HUES48 (cell line): ENCODE data around the gene BASP1.
A peak's percentile ranks its signal among the peaks of the same experiment; 100 is the strongest.

Experiments
- H3K27ac ChIP-seq: one replicate; pipeline ENCODE4 v1.7.0; 2013; ENCODE audit warnings: low read depth, low read length, inconsistent platforms
- H3K27me3 ChIP-seq: 2 replicates; pipeline ENCODE4 v1.6.1; 2013; ENCODE audit warnings: mild to moderate bottlenecking, low read length; ENCODE audit not compliant: control insufficient read depth, insufficient read depth
- H3K36me3 ChIP-seq: 2 replicates; pipeline ENCODE4 v1.6.1; 2013; ENCODE audit warnings: low read length; ENCODE audit not compliant: control insufficient read depth, insufficient read depth
- H3K4me1 ChIP-seq: 2 replicates; pipeline ENCODE4 v1.6.1; 2013; ENCODE audit warnings: mild to moderate bottlenecking, low read length; ENCODE audit not compliant: control insufficient read depth, insufficient read depth
- H3K4me3 ChIP-seq: 2 replicates; pipeline ENCODE4 v1.5.1; 2013; ENCODE audit warnings: mild to moderate bottlenecking, low read depth, low read length
- H3K9ac ChIP-seq: 2 replicates; pipeline ENCODE4 v1.6.1; 2013; ENCODE audit warnings: mild to moderate bottlenecking, low read depth, low read length, moderate library complexity
- H3K9me3 ChIP-seq: 2 replicates; pipeline ENCODE4 v1.6.1; 2013; ENCODE audit warnings: low read length; ENCODE audit not compliant: control insufficient read depth, insufficient read depth

BASP1 gene

DNA sequence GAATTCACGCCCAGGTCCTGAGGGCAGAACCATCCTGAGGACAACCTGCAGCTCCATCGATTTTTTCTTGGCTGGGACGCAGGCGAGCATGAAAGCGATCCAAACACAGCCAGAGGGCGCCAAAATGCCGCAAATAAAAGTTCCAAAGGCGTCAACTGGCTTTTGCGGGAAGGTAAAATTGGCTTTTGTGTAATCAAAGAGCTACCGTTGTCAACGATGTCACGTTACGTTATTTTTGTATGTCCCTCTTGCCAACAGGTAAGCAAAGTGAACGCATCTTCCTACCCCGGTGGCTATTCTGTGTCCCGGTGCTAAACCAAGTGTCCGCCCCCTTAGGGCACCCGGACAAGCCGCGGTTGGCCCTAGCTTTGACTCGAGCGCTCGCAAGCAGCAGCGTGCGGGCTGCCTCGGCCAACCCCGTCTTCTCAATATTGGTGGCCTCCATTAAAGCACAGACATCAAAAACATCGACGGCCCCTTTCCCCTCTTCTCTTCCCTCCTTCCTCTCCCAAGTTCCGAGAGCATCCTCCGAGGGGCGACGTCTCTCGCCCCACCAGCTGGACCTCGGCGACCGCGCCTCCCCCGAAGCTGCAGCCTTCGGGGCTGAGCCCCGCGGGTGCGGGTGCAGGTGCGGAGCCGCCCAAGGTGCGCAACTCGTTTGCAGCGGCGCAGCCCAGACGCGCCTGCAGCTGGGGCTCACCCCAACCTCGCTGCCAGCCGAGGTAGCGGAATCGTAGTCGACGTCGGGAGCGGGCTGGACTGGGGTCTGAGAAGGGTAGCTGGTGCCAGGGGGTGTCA lies 1.1 kb upstream of the BASP1 start:
- peak overlapping the region; percentile 72 for H3K4me3 ChIP-seq
- no peaks in the 10 kb centered on the region for H3K9me3 ChIP-seq
- H3K36me3 ChIP-seq, result peaks cover 14% of the 10 kb centered on the region
- H3K27ac ChIP-seq, result peak overlapping the region; percentile 32
- H3K4me1 ChIP-seq, result peaks cover 56% of the 10 kb centered on the region
- no peaks in the 10 kb centered on the region for H3K27me3 ChIP-seq
- 0 out of 2 replicates have a peak overlapping the region, but pooled peaks have one; percentile 13 for H3K9ac ChIP-seq

DNA sequence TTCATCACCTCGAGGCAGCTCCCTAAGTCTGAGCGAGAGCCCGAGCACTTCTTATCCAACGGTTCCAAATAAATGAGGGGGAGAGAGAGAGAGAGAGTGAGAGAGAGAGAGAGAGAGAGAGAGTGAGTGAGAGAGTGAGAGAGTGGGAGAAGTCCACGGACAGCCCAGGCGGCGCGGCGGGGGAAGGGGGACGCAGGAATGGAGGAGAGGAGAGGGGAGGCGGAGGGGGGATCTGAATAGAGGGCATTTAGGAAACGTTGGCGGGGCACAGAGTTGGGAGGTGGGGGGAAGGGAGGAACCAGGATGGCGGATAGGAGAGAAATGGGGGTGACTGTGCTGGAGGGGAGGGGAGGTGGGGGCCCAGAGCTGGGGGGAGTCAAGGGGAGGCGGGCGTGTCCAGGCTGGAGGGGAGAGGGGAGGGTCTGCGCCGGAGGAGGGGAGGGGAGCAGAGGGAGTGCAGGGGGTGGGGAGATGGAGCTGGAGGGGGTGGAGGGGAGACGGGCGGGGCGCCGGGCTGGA lies 398 bp upstream of the BASP1 start:
- peak overlapping the region; percentile 32 for H3K27ac ChIP-seq
- peaks cover 58% of the 10 kb centered on the region for H3K4me1 ChIP-seq

DNA sequence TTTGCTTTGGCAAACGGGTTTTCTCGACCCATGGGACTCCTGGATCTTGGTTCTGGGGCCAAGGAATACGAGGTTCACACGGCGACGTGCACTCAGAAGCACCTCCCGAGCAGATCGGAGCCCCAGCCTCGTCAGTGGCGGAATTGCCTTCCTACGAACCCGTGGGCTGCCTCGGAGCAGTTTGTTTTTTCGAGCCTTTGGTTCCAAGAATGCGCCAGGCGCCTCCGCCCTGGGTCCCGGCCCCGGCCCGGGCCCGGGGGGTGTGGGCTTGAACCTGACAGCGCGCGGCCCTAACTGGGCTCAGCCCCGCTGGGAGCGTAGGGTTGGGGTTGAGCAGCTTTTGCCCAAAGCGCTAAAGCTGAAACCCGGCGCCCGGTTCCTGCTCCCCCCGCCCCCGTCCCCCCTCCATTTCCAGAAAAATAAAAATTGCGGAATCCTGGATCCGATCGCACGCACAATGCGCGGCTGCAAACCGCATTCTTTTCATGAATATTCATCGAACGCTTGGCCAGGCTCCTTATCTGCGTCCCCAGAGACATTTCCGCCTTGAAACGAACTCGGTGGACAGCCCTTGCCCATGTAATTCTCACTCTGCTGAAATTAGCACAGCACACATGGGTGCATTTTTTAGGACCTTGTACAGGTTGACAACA lies 1.0 kb downstream of the BASP1 start:
- no peaks in the 10 kb centered on the region for H3K27me3 ChIP-seq
- H3K36me3 ChIP-seq, result peaks cover 20% of the 10 kb centered on the region
- peak overlapping the region; percentile 72 for H3K9ac ChIP-seq
- peaks cover 68% of the 10 kb centered on the region for H3K4me1 ChIP-seq
- no peaks in the 10 kb centered on the region for H3K9me3 ChIP-seq
- peak overlapping the region; percentile 96 for H3K4me3 ChIP-seq
- peak overlapping the region; percentile 77 for H3K27ac ChIP-seq

More for the DNA sequence above, 398 bp upstream of the BASP1 start:
- Histone ChIP-seq H3K4me3 (peak overlapping the region; percentile 72), H3K27me3 (no peaks in the 10 kb centered on the region), H3K36me3 (peaks cover 14% of the 10 kb centered on the region), H3K9ac (0 out of 2 replicates have a peak overlapping the region, but pooled peaks have one; percentile 13), H3K9me3 (no peaks in the 10 kb centered on the region)

DNA sequence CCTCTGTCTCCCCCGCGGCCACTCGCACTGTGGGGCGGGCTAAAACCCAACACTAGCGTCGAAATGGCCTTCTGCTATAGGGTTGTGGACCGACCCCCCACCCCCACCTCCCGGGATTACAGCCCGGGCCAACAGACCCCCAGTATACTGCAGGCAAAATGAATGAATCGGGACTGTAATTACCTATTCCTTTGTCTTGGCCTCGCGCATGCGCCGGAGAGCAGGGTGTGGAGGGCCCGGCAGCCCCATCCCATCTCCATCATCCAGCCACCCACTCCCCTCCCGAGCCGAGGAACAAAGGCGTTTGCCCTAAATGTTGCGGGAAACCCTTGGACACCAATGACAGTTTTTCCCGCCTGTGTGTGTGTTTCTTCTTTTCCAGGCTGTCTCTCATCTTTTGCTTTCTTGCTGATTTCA lies 1.6 kb downstream of the BASP1 start:
- peak overlapping the region; percentile 72 for H3K9ac ChIP-seq
- peaks cover 68% of the 10 kb centered on the region for H3K4me1 ChIP-seq
- H3K9me3 ChIP-seq, result no peaks in the 10 kb centered on the region
- no peaks in the 10 kb centered on the region for H3K27me3 ChIP-seq
- peaks cover 20% of the 10 kb centered on the region for H3K36me3 ChIP-seq
- H3K27ac ChIP-seq, result peak overlapping the region; percentile 77
- H3K4me3 ChIP-seq, result peak overlapping the region; percentile 96

DNA sequence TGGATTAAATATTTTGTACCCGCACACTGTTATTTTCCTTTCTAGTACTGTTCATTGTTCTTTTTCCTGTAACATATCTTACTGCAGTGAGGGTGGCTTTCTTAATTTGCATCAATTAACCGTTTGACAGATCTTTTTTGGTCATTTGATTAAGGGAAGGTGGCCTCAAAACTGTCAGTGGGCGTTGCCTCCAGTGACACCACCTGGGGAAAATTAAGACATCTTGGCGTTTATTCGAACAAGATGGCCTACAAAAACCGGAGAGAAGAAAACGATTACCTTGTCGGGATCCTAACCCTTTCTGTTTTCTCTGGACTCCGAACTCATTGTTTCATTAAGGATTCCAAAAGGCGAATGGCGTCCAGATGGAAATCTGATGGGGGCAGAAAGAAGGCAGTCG lies 2.0 kb downstream of the BASP1 start:
- Histone ChIP-seq H3K36me3 (peaks cover 20% of the 10 kb centered on the region), H3K27me3 (no peaks in the 10 kb centered on the region), H3K9me3 (no peaks in the 10 kb centered on the region), H3K27ac (peak overlapping the region; percentile 31), H3K4me3 (peak overlapping the region; percentile 96), H3K9ac (peak overlapping the region; percentile 72), H3K4me1 (peaks cover 68% of the 10 kb centered on the region)

DNA sequence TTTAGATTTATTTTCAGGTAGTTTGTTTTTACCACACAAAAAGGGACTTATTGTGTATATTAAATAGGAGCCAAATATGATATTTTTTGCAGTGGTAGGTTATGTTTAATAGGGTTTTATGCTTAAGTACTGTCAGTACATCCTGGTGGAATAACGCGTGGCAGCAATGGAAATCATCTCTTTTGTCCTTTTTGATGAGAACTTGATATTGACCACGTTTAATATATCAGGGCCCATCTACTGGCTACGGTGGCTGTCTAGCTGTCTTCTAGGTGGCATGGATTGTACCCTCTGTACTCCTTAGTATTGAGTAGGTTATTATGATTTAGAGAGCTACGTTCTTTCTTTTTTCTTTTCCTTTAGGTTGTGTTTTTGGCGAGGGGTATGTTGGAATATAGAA lies 2.6 kb downstream of the BASP1 start:
- Histone ChIP-seq H3K27ac (no peak overlapping the region), H3K27me3 (no peaks in the 10 kb centered on the region), H3K4me1 (peaks cover 69% of the 10 kb centered on the region), H3K4me3 (peak overlapping the region; percentile 96), H3K9ac (no peak overlapping the region), H3K36me3 (peaks cover 25% of the 10 kb centered on the region), H3K9me3 (no peaks in the 10 kb centered on the region)

DNA sequence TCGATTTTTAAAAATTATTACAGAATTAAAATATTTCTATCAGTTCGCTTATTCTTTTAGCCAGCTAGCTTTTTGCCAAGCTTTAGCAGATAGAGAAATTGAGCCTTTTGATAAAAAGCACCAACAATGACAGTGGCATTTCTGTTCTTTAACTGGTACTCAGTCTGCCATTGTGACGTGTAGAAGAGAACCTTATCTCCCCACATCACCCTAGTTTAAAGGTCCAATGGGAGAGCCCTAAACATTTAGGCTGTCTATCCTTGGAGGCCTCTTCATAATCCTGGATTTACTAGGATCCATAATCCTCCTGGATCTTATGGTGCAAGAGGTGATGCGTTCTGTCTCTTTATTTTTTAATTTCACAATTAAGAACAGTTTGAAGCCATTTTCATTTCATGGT lies 3.0 kb downstream of the BASP1 start:
- peaks cover 69% of the 10 kb centered on the region for H3K4me1 ChIP-seq
- peaks cover 26% of the 10 kb centered on the region for H3K36me3 ChIP-seq
- no peak overlapping the region; the same call in 1 of the 2 replicates for H3K4me3 ChIP-seq

DNA sequence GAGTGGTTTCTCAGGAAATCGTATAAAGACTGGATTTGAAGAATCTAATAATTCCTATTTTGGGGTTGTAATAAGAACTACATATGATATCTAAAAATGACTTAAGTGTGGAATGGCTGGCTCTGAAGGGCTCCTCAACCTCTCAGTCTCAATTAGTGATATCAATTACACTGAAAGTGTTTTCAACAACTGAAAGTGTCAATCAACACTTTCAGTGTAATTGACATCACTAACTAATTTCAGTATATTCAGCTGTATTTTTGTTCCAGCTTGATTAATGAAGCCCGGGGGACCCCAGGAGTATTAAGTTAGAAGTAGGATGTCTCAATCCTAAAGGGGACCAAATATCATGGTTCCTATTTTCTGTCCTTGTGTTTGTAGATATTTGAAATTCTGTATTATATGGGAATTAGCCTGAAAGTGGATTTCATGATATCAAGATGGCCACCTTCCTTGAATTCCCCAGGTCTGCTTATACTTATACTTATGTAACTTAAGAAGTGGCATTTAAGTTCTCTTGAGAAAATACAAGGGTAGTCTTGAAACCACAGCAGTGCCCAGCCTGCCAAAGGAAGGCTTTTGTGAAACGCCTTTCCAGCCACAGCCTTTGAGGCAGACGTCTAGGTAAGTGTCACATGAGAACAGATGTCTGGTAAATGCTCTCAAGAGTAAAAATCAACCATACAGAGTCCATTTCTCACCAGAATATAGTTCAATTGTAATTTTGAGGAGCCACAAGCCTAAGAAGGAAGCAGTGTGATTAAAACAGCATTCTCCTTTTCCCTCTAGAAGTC lies 4.6 kb downstream of the BASP1 start:
- Histone ChIP-seq H3K27me3 (no peaks in the 10 kb centered on the region), H3K9me3 (no peaks in the 10 kb centered on the region), H3K4me1 (peaks cover 65% of the 10 kb centered on the region), H3K4me3 (0 out of 2 replicates have a peak overlapping the region, but pooled peaks have one; percentile 22), H3K9ac (no peak overlapping the region; the same call in 1 of the 2 replicates), H3K36me3 (peaks cover 26% of the 10 kb centered on the region), H3K27ac (peak overlapping the region; percentile 46)

More for the DNA sequence above, 3.0 kb downstream of the BASP1 start:
- no peaks in the 10 kb centered on the region for H3K9me3 ChIP-seq
- H3K9ac ChIP-seq, result no peak overlapping the region
- H3K27me3 ChIP-seq, result no peaks in the 10 kb centered on the region
- H3K27ac ChIP-seq, result no peak overlapping the region

DNA sequence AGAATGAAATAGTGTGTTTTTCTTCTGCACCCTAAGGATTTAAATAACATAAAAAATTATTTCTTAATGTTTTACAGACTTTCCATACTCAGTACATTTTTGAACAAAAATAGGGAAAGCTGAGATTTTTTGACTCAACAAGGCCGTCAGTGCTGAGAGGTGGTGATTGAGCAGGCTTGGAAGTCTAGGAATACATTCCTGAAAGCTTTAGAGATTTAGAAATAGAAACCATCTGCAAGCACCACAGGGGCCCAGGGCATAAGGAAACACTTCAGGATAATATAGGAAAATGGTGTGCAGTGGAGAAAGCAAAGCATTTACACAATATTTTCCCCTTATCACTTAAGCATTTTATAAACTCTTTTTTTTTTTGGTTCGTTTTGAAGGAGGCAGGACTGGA lies 5.2 kb downstream of the BASP1 start:
- Histone ChIP-seq H3K27me3 (no peaks in the 10 kb centered on the region), H3K36me3 (peaks cover 26% of the 10 kb centered on the region), H3K4me1 (peaks cover 65% of the 10 kb centered on the region), H3K4me3 (peak overlapping the region; percentile 37; the same call in 1 of the 2 replicates), H3K9me3 (no peaks in the 10 kb centered on the region), H3K9ac (no peak overlapping the region; the same call in 1 of the 2 replicates), H3K27ac (peak overlapping the region; percentile 83)

DNA sequence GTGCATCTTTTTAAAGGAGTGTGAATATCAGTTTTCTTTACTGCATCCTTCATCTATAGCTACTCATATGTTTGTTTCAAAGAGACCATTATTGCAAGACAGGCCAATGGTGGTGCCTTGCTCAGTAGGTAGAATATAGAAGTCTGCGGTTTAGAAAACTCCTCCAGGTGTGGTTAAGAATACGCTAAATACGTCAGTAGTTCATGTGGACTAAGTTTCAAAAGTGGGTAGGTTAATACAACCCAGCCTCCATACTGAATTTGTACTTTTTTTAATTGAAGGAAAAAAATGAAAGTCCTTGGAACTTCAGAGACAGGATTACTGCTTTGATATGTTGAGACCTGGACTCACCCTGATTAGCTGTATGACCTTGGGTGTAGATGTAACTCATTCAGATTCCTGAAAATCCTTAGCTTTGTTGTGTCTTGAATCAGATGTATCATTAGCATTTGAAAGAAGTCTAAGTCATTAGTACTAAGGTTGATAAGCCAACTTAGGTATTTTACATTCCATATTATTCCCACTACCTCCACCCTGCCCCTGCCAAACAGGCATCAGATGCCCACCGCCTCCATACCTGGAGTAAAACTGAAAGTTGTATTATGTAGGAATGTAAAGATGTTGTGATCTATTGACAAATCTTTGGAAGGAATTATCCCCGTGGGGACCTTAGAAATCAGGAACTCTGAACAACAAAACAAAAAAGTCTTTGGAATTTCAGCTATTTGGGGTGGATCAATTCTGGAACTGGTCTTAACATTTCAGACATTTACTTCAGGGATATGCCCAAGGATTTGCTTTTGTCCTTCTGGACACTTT lies 6.1 kb downstream of the BASP1 start:
- no peaks in the 10 kb centered on the region for H3K27me3 ChIP-seq
- peak overlapping the region; percentile 83 for H3K27ac ChIP-seq
- peaks cover 31% of the 10 kb centered on the region for H3K36me3 ChIP-seq
- H3K9ac ChIP-seq, result peak overlapping the region; percentile 10; the same call in 1 of the 2 replicates
- peak overlapping the region; percentile 37 for H3K4me3 ChIP-seq
- H3K4me1 ChIP-seq, result peaks cover 70% of the 10 kb centered on the region
- H3K9me3 ChIP-seq, result no peaks in the 10 kb centered on the region
